Dermis blood vessel endothelial cell (primary cell): ENCODE data around the gene DMRTB1. TPM values are rescaled to one million over a fixed set of nuclear protein-coding genes. Genes with fewer than 3 reads are reported as not detected.

Experiments
- DNase-seq: peaks from one replicate; pipeline ENCODE4 v3.0.0; 2010
- total RNA-seq: library from RNA; depleted of rRNA; stranded (reverse); fragments of >200 nt; gene quantifications from 2 replicates; pipeline ENCODE4 v1.2.3, GENCODE V29; 2014

Gene DMRTB1
- total RNA-seq, 1 donor from 2014 or later = not detected

- no peak for DNase-seq
Observed at GRCh38 chr1:53435151-53435550, 24.0 kb upstream of the DMRTB1 start.

- DNase-seq = no peak
Observed at GRCh38 chr1:53438427-53439336, 20.5 kb upstream of the DMRTB1 start.

GRCh38 chr1:53439337-53440207 lies 19.6 kb upstream of the DMRTB1 start:
- DNase-seq = no peak

GRCh38 chr1:53440633-53441032 lies 18.6 kb upstream of the DMRTB1 start:
- DNase-seq = no peak

- peak; percentile 2 for DNase-seq
Observed at GRCh38 chr1:53442299-53442698, 16.9 kb upstream of the DMRTB1 start.

- no peak for DNase-seq
Observed at GRCh38 chr1:53446051-53446450, 13.1 kb upstream of the DMRTB1 start.

GRCh38 chr1:53447413-53447812 lies 11.8 kb upstream of the DMRTB1 start:
- no peak for DNase-seq

- no peak for DNase-seq
Observed at GRCh38 chr1:53448241-53448841, 10.9 kb upstream of the DMRTB1 start.

GRCh38 chr1:53449021-53449420 lies 10.2 kb upstream of the DMRTB1 start:
- DNase-seq = no peak

- no peak for DNase-seq
Observed at GRCh38 chr1:53449693-53450092, 9.5 kb upstream of the DMRTB1 start.

- DNase-seq = peak; percentile 7
Observed at GRCh38 chr1:53450225-53450624, 9.0 kb upstream of the DMRTB1 start.

GRCh38 chr1:53454019-53454418 lies 5.2 kb upstream of the DMRTB1 start:
- no peak for DNase-seq

GRCh38 chr1:53455364-53455991 lies 3.7 kb upstream of the DMRTB1 start:
- no peak for DNase-seq

- DNase-seq = no peak
Observed at GRCh38 chr1:53458634-53459033, 565 bp upstream of the DMRTB1 start.

GRCh38 chr1:53460211-53460634 lies 1.0 kb downstream of the DMRTB1 start:
- DNase-seq = no peak

- DNase-seq = no peak
Observed at GRCh38 chr1:53460666-53461322, 1.6 kb downstream of the DMRTB1 start.

GRCh38 chr1:53461323-53462044 lies 2.3 kb downstream of the DMRTB1 start:
- DNase-seq = no peak

GRCh38 chr1:53462193-53462592 lies 3.0 kb downstream of the DMRTB1 start:
- DNase-seq = no peak

- DNase-seq = no peak
Observed at GRCh38 chr1:53462769-53463501, 3.7 kb downstream of the DMRTB1 start.
